NB4 (cell line): ENCODE measurements around the gene GPD1L.
A peak's percentile ranks its signal among the peaks of the same experiment; 100 is the strongest.
"Not testable (repeated sequence)": the region's sequence is repeated elsewhere in the genome, so short reads cannot be mapped to it uniquely, and the experiment has no call there.

Experiments
- DNase-seq: peaks from one replicate; pipeline ENCODE4 v3.0.0; 2010; ENCODE audit warnings: low read depth
- H3K4me3 ChIP-seq: one replicate; pipeline ENCODE4 v1.5.1; 2011; ENCODE audit warnings: mild to moderate bottlenecking, low read depth, low read length, moderate library complexity
- CTCF ChIP-seq: IDR thresholded peaks from one replicate; pipeline ENCODE4 v1.5.1; 2012; ENCODE audit warnings: low read depth, low read length
- MAX ChIP-seq: IDR thresholded peaks from 2 replicates; pipeline ENCODE4 v1.6.1; 2011; ENCODE audit warnings: low read depth, low read length
- MYC ChIP-seq: IDR thresholded peaks from 2 replicates; pipeline ENCODE4 v1.6.1; 2011; ENCODE audit warnings: low read depth, low read length
- POLR2A ChIP-seq: IDR thresholded peaks from 2 replicates; pipeline ENCODE4 v1.6.1; 2011; ENCODE audit warnings: mild to moderate bottlenecking; ENCODE audit not compliant: insufficient read length; ENCODE audit errors: extremely low read depth

The GPD1L gene

GRCh38 chr3:32106929-32107362 lies 526 bp downstream of the GPD1L start:
- peak overlapping the region; percentile 82 for H3K4me3 ChIP-seq
- TF ChIP-seq CTCF (no peak), MAX (peak; percentile 68), POLR2A (no peak), MYC (peak; percentile 28; the same call in 1 of the 2 replicates)
- peak; percentile 55 for DNase-seq

- H3K4me3 ChIP-seq = not testable (repeated sequence)
Measured at GRCh38 chr3:32108224-32108623, 1.8 kb downstream of the GPD1L start.

GRCh38 chr3:32109256-32109655 lies 2.8 kb downstream of the GPD1L start:
- H3K4me3 ChIP-seq = no peak overlapping the region
- no peak for DNase-seq
- TF ChIP-seq MAX = no peak
- no peak for TF ChIP-seq MYC
- no peak for TF ChIP-seq CTCF
- TF ChIP-seq POLR2A = no peak

More at GRCh38 chr3:32108224-32108623, 1.8 kb downstream of the GPD1L start:
- DNase-seq = not testable (repeated sequence)

- TF ChIP-seq CTCF (no peak), MYC (no peak), MAX (no peak), POLR2A (no peak)
- H3K4me3 ChIP-seq = no peak overlapping the region
- no peak for DNase-seq
Measured at GRCh38 chr3:32110233-32110760, 3.9 kb downstream of the GPD1L start.

GRCh38 chr3:32111560-32111959 lies 5.1 kb downstream of the GPD1L start:
- DNase-seq = no peak
- TF ChIP-seq POLR2A = no peak
- H3K4me3 ChIP-seq = no peak overlapping the region

- no peak overlapping the region for H3K4me3 ChIP-seq
Measured at GRCh38 chr3:32113566-32113965, 7.1 kb downstream of the GPD1L start.

More at GRCh38 chr3:32113566-32113965, 7.1 kb downstream of the GPD1L start:
- DNase-seq = no peak
- TF ChIP-seq MAX (no peak), POLR2A (no peak), MYC (no peak), CTCF (no peak)
